SHP77 (cell line): Measurements from ENCODE around the gene INHBB.

Experiments
- DNase-seq, 2 experiments: peaks; one replicate each; lab custom pipeline; 2025; lab: John Stamatoyannopoulos, UW

The INHBB gene

DNA sequence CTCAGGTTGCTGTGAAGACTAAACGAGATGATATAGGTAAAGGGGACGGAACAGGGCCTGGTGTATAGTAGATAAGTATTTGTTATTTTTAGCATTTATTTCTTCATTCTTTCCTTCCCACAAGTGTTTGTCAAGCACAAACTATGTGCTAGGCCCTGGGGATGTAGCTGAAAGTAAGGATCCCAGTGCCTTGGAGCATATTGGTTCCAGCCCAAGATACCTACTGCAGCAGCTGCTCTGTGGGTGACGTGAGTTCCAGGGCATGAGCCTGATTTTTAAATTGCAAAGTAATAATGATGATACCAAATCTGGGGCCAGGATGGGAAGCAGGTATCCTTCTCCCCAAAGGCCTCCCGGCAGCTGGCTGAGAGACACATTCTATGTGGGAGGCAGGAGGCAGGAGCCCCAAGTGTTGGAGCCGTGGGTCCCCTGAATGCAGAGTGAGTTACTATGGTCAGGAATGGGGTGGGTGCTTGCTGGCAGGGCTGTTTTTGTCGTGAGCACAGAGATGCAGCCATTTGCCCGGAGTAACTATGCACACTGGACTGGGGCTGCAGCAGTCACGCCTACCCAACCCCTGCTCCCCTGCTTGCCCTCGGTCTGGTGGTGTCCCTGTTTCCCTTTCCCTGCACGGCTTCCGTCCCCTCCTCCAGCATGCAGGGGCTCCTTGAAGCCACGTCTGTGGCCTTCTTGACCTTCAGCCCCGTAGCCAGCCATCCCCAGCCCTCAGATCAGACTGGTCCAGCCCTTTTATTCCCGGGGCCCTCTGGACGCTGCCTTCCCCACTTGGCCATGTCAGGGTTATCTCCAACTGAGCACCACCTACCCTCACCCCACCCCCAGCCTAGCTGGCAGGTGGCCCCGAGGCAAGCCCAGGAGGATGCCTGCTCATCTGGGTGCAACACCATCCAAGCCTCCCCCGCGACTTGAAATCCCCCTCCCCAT is 52.4 kb downstream of the INHBB start:
- no peak for DNase-seq

DNA sequence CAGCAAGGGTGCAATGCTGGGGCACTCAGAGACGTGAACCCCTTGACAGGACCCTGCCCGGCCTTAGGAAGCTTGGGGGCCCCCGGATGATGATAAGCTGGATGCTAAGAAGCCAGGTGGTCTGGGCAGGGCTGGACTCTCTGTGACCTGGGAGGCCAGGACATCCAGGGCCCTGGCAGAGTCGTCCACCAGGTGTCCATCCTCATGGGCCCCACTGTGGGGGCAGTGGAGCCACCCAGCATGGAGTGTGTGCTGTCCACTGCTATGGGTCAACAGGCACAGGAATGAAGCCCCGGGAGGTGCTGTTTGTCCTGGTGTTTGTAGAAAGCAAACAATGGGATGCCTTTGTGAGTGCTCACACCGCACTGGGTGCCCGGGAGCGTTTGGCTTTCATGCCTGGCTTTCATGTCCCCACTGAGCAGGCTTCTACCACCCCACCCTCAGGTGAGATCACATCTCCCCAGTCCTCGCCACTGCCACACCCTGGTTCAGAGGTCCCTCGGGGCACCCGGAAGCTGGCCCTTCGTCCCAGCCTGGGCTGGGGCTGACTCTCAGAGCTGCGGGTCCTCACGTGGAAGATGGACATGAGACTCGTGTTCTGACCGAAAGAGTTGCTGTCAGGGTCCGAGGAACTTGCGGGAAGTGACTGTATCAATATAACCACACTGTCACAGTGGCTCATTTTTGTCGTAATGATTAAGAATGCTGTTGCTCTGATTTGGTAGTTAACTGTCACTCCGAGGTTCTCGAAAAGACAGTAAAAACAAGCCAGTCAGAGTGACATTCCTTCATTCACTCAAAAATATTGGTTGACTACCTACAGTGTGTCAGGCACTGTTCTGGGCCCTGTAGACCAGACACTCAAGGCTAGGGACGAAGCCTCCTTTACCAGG is 53.3 kb downstream of the INHBB start:
- no peak for DNase-seq

DNA sequence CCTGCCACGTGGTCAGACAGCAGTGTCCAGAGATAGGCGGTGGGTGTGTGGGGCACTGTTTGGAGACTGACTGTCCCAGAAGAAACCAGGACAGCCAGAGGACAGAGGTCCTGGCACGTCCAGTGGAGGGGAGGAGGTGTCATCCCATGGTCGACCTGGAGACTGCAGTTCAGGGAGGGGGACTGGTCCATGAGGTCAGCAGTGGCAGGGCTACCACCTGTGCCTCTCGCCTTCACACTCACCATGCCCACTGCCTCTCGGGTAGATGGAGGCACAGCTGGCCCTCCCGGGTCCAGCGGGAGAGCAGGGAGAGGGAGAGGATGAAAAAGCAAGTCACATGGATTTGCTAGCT is 53.9 kb downstream of the INHBB start:
- no peak for DNase-seq

DNA sequence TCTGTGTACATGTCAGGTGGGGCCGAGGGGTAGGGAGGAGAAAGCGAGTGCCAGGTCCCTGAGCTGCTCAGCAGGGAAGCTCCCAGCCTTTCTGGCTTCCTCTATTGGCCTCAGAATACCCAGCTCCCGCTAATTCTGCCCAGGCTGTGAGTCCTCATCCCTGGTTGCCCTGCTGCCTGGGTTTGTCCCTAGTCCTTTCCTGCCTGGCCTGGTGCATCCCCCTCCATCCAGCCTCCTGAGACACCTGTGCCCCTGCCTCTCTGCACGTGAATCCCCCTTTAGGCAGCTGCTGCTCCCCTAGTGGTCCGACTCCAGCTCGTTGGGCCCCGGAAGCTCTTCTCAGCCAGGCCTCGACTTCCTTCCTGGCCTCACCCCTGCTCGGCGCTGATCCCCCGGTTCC is 54.6 kb downstream of the INHBB start:
- DNase-seq, result no peak
